Activated CD8-positive, alpha-beta memory T cell treated with anti-CD3 and anti-CD28 coated beads for 48 hours (primary cell): ENCODE measurements around the gene CFLAR.
"Not testable (repeated sequence)": the region's sequence is repeated elsewhere in the genome, so short reads cannot be mapped to it uniquely, and the experiment has no call there.

Experiments used
- DNase-seq, 3 experiments: peaks; one replicate each; pipeline ENCODE4 v3.0.0-alpha.2; 2020; ENCODE audit warnings: low read depth in 2 of 3, low spot score in 2 of 3

CFLAR gene

DNA sequence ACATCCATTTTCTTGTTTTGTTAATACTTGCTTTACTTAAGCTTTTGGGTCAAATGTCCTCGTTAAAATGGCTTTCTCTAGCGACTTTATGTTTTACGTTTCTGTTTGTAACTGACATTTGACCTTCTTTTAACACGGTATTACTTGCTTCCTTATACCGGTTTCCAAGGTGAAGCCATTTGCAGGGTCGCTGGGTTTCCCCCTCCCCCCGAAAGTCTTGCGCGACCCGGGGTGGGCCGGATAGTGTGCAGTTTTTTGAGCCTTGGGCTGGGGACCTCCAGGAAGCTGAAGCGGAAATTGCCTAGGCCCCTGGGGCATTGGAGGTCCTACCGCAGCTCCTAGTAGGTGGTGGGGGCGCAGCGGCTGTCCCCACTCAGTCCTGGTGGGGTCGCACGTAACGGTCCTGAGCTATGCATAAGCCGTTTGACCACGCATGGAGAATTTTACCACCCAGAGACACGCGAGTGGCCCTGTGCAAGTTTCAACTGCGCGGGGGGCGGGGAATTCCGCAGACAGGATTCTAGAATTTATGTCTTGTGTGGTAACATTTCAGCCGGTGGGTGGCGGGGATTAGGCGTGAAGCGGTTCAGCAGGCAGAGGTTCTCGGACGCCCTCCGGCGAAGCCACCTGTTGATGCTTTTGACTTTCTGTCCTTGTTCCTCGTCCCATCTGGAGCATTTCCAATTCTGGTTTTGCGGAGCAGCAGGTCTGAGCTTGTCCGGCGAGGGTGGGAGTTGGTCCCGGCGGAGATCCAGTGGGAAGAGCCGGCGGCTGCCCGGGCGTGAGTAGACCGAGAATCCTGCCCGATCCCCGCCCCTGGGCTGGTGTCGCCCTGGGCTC is 2.4 kb downstream of the CFLAR start:
- DNase-seq, result peak; percentile 68 to 74 (median 72)

- DNase-seq, result no peak
Measured at GRCh38 chr2:201118961-201119854, 3.2 kb downstream of the CFLAR start.

DNA sequence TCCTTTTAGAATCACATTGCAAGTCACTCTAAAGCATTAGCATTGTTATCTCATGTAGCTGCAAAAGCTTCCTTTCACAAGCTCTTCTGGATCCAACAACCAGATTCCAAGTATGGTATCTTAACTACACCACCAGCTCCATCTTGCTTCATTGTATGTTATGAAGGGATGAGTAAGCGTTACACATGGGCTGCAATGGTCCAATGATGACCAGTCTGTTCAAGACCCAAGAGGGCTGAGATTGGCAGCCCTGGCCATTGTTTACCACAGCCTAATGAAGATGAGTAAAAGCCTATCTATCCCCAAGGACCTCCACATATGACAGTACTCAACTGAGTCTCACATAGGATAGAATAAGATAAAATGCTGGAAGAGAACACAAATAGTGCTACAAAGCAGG is 6.3 kb downstream of the CFLAR start:
- DNase-seq, result no peak

DNA sequence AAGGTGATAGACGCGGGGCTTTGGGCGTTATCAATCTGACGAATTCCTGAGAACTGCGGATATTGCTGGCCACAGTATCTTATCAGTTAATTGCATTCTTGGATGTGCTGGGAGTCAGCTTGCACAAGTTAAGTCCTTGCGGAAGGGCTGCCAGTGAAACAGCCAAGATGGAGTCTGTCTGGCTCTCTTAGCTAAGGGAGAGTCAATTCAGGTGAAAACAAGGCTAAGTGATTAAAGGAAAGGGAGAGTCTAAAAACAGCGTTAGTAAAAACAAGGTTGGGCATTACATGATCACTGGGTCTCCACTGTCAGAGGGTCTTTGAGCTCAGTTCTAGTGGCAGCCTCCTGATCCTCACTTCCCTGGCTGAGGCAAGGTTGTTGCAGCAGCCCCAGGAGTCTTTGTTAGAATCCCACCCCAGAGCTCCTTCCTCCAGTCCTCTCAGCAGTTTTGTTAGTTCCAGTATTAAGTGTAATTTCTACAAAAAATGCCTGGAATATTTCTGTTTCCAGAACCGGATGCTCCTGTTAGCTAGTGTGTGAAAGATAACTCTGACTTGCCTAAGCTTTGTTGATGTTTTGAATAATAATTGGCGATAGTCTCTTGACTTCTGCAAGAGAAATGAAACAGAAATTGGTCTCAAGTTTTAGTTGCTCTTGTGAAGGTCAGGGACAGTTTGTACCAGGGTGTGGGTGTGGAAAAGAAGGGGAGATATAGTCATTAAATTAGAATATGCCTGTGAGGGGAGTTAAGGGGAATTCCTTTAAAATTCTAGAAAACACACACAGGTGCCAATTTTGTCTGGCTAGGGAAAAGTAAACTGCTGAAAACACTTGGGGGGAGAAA is 10.6 kb downstream of the CFLAR start:
- no peak for DNase-seq

DNA sequence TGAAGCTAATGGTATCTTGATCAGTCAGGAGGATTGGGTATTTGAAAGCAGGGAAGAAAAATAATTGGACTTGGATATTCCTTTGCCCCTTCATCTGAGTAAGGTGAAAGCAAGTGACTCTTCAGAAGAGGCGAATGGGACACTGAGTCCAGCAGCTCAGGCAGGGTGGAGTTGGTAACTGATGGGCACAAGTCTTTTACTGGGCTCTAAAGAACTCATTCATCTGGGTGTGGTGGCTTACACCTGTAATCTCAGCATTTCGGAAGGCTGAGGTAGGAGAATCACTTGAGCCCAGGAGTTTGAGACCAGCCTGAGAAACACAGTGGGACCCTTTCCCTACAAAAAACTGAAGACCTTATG is 11.2 kb downstream of the CFLAR start:
- DNase-seq, result no peak

DNA sequence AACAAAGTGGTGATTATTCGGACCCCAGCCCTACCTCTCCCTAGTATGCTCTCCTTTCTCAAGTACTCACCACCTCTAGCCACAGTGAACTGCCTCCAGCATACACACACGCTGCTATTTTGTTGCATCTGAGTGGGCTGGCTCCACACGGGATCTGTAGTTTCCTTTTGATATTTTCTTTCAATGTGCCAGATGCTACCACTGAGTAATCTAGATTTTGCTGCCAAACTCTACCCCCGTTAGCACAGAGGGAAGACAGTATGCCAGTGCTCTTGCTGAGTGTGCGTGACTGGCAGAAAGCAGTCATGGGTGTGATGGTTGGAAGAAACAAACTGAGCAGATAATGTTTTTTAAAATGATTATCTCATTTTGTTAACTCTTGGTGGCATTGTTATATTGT is 11.6 kb downstream of the CFLAR start:
- DNase-seq, result peak in 1 of 3 experiments; percentile 21

GRCh38 chr2:201128033-201128432 is 12.1 kb downstream of the CFLAR start:
- DNase-seq, result no peak

DNA sequence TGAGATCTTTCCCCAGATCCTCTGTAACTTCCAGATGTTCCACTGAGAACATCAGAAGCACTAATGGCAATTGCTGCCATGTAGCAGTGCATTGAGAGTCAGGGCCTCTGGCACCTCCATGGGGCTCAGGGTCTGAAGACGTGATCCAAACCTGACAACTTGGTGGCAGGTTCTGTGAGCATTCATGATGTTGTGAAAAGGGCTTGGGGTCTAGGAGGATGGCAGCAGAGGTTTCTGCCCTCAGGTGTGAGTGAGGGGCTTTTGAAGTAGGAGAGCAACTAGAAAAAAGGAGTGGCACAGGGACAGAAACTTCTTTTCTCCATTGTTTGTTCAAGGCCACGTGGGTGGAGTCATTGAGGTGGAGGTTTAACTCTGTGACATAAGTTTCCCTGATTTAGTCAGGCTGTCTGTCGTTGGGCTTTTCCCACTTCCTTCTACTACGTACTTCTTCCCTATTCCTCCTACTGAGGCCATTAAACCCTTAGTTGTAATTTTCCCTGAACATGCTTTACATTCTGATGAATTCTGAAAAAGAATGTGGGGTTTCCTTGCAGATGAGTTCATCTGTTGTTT is 13.1 kb downstream of the CFLAR start:
- DNase-seq, result peak in 1 of 3 experiments; percentile 17

DNA sequence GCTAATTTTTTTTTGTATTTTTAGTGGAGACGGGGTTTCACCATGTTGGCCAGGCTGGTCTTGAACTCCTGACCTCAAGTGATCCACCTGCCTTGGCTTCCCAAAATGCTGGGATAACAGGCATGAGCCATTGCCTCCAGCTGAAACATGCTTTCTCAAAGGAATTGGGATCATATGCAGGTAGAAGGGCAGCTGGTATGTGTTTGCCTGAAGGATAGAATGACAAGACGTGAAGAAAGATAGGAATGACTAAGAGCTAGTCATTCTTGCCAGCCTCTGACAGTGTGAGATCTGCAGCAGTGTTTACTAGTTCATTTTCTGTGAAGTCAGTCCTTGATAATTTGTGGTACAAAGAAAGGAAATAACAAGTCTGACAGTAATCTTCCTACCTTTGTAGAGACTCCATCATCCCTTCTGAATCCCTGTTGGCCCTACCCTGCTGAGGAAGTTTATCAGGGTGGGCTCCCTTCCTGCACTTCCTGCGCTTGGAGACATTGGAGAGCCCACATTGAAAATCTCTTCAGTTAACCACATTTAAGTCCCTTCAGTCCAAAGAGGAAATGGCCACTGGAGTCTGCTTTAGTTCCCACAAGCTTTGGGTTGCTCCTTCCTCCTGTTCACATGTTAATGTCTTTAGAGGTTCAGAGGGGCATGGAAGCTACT is 14.7 kb downstream of the CFLAR start:
- DNase-seq, result no peak

DNA sequence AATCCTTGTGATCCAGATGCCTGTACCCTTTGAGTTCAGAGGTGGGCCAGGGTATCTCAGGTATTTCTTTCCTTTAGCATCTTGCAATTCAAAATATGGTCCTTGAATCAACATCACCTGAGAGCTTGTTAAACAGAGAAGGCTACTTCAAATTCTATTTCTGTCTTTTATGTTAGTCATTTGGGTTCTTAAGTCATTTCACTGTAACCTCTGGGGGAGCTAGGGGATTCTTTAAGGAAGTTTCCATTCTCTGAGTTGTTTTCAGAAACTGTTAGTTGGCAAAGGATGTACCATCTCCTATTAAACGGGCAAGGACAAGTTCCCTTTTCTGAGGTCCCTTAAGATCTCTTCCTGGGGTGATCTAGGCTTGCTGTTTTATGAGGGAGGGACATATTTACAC is 16.6 kb downstream of the CFLAR start:
- DNase-seq, result no peak

GRCh38 chr2:201135386-201135785 is 19.4 kb downstream of the CFLAR start:
- no peak for DNase-seq

- no peak for DNase-seq
Measured at GRCh38 chr2:201136889-201137321, 20.9 kb downstream of the CFLAR start.

DNA sequence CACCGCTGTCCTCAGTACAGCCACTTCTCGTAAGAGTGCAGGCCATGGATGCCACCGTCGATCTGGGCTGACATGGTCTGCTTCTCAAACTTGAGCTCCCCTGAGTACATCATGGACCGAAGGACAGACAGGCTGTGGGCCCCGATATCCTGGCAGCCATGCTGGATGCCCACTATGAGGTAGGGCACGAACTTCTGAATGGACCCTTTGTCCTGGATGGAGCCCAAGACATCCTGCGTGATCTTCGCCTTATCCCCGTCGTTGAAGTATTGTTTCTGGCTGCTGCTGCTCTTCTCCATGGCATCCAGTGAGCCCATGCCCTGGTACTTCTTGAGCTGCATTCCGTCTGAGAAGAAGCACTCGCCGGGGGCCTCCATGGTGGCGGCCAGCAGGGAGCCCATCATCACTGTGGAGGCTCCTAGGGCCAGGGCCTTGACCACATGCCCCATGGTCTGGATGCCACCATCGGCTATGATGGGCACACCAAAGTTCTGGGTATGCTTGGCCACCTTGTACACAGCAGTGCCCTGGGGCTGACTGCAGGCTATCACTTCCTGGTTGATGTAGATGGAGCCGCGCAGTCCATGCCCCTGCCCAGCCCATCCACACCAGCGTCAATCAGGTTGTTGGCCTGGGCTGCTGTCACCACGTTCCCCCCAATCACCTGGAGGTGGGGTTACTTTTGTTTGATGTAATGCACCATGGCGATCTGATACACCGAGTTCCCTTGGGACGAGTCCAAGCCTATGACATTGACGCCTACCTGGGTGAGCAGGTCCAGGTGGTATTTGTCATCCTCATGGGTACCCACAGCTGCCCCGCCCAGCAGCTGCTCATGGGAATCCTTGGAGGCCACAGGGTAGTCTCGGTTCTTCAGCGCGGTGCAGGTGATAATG is 21.8 kb downstream of the CFLAR start:
- no peak for DNase-seq

DNA sequence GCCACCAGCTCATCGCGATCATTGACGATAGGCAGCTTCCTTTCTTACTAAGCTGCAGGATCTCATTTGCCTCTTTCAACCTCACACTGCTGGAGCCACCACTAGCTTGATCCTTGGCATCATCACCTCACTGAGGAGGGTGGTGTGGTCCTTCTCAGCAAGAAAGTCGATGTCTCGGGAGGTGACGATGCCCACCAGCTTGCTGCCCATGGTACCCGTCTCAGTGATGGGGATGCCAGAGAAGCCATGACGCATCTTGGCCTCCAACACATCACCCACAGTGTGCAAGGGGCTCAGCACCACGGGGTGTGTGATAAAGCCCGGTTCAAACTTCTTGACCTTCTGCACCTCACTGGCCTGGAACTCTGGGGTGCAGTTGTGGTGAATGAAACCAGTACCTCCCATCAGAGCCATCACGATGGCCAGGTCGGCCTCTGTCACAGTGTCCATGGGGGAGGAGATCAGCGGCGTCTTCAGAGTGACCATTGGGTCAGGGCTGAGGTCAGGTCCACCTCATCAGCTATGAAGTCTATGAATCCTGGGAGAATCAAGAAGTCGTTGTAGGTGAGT is 22.5 kb downstream of the CFLAR start:
- DNase-seq, result no peak

DNA sequence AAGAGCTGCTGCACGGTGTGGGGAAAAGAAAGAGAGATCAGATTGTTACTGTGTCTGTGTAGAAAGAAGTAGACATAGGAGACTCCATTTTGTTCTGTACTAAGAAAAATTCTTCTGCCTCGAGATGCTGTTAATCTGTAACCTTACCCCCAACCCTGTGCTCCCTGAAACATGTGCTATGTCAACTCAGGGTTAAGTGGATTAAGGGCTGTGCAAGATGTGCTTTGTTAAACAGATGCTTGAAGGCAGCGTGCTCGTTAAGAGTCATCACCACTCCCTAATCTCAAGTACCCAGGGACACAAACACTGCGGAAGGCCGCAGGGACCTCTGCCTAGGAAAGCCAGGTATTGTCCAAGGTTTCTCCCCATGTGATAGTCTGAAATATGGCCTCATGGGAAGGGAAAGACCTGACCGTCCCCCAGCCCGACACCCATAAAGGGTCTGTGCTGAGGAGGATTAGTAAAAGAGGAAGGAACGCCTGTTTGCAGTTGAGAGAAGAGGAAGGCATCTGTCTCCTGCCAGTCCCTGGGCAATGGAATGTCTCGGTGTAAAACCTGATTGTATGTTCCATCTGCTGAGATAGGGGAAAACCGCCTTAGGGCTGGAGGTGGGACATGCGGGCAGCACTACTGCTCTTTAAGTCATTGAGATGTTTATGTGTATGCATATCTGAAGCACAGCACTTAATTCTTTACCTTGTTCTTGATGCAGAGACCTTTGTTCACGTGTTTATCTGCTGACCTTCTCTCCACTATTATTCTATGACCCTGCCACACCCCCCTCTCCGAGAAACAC is 23.2 kb downstream of the CFLAR start:
- not testable (repeated sequence) for DNase-seq

GRCh38 chr2:201139836-201140604 is 24.1 kb downstream of the CFLAR start:
- no peak for DNase-seq
